Measurements from ENCODE around the gene ZBTB11. TPM values are rescaled to one million over a fixed set of nuclear protein-coding genes. Genes with fewer than 3 reads are reported as not detected.
A peak's percentile ranks its signal among the peaks of the same experiment; 100 is the strongest.

The ZBTB11 gene
- total and polyA plus RNA-seq, 2 of the 13 experiments (the other 11 are each of a cell fraction or from before 2014, with no cell fraction given): 5.9 to 18.1 TPM

DNA sequence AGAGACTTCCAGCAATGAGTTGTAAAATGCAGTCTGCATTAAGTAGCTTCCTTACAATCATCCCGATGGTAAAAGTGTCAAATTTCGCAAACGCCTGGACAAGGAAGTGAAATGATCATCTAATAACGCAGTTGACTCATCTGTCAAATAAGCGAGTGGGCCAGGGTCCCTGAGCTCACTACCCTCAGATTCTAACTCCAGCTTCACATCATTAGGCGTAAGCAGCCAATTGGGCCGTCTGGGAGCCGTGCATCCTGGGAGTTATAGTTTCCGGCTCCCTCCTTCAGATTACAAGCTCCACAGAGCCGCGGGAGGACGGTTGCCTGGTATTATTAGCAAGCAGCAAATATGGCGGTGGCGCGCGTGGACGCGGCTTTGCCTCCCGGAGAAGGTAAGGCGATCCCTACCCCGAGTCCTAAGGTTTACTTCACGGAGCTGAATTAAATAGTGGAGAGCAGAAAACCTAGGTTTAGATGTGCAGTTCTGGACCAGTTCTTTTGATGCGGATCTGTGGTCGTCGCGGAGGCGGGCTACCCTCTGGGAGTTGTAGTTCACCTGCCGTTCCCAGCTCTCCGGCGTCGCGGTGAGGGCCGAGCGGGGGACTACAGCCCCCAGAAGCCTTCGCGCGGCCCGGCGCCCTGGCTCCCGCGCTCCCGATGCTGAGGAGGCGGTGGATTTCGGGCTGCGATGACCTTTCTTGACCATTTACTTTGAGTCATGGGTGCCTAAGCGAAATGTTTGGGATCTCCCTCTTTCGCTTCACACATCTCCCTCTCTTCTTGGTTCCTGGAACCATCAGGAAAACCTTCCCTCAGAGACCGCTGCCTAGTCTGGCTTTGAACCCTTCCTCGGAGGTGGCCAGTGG, 47.6 kb upstream of the ZBTB11 start, which contains the start of gene CEP97 (continued):
- TF ChIP-seq ZNF703 (CRISPR knock-in tag; IDR thresholded peaks at IDR 0.05; ENCODE audit: borderline replicate concordance): no peak
- TF ChIP-seq, protein P1, sequence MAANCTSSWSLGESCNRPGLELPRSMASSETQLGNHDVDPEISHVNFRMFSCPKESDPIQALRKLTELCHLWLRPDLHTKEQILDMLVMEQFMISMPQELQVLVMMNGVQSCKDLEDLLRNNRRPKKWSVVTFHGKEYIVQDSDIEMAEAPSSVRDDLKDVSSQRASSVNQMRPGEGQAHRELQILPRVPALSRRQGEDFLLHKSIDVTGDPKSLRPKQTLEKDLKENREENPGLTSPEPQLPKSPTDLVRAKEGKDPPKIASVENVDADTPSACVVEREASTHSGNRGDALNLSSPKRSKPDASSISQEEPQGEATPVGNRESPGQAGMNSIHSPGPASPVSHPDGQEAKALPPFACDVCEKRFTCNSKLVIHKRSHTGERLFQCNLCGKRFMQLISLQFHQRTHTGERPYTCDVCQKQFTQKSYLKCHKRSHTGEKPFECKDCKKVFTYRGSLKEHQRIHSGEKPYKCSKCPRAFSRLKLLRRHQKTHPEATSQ (CRISPR knock-in tag; IDR thresholded peaks at IDR 0.05; ENCODE audit: borderline replicate concordance): peak; percentile 39; the same call in 1 of the 2 replicates
- no peak for TF ChIP-seq ZNF83 (CRISPR knock-in tag; IDR thresholded peaks at IDR 0.05; ENCODE audit: borderline replicate concordance)

DNA sequence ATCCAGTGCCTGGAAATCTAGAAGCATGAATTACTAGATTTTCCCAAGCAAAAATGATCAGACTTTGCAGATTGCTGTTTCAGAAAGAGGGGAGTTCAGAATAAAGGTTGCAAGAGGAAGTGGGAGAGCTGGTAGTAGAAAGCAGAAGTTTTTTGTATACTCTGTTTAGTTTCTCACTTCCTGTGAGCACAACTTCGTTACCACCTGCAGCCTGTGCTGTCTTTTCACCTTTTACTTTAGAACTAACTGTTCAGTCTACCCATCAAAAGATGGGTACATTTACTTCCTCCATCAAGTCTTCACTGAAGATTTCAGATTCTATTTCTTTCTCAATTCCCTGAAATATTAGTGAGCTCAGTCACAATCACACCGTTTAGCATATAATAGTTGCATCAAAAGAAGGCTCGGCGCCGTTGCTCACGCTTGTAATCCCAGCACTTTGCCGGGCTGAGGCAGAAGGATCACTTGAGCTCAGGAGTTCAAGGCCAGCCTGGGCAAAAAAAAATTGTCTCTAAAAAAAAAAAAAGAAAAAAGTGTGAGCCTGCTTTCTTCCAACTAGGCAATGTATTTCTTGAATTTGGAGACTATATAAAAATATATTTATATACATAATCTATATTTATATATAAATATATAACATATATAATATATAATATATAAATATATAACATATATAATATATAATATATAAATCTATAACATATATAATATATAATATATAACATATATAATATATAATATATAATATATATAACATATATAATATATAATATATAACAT, 45.7 kb upstream of the ZBTB11 start:
- FAIRE-seq: no peak
- intact Hi-C loops (cut with micrococcal nuclease; ENCODE audit: unreplicated experiment) (loop anchor here (5.0 kb wide), 1 partner anchor 55 kb away; the partner anchor contains the start of gene NXPE3), in situ Hi-C loops (cut with HindIII; ENCODE audit: extremely low pct_ligation_motif_present, low pct_unique_long_range_greater_than_20kb) (no loop called here)
- CTCF ChIA-PET (ENCODE audit: low intra/inter-chr PET ratio, low total read pairs): no interaction called here
- POLR2A ChIA-PET: no interaction called here
- no peak for ATAC-seq
- H2AFZ ChIP-seq (ENCODE audit: low read length): peak overlapping the region; percentile 80
- peak overlapping the region; percentile 11 for H3K27ac ChIP-seq (ENCODE audit: extremely low read length, insufficient read depth, low read length)
- H4K20me1 ChIP-seq (ENCODE audit: insufficient read depth, low read length): no peaks in the 10 kb centered on the region
- TF ChIP-seq ATAD3A (CRISPR knock-in tag; IDR thresholded peaks at IDR 0.05): no peak
- TF ChIP-seq RBM22 (optimal IDR thresholded peaks at IDR 0.05; ENCODE audit: low read length): no peak
- TF ChIP-seq RFX1 (IDR thresholded peaks at IDR 0.05): no peak
- no peak for TF ChIP-seq ZFAT (CRISPR knock-in tag; conservative IDR thresholded peaks at IDR 0.05)
- TF ChIP-seq, protein P2, sequence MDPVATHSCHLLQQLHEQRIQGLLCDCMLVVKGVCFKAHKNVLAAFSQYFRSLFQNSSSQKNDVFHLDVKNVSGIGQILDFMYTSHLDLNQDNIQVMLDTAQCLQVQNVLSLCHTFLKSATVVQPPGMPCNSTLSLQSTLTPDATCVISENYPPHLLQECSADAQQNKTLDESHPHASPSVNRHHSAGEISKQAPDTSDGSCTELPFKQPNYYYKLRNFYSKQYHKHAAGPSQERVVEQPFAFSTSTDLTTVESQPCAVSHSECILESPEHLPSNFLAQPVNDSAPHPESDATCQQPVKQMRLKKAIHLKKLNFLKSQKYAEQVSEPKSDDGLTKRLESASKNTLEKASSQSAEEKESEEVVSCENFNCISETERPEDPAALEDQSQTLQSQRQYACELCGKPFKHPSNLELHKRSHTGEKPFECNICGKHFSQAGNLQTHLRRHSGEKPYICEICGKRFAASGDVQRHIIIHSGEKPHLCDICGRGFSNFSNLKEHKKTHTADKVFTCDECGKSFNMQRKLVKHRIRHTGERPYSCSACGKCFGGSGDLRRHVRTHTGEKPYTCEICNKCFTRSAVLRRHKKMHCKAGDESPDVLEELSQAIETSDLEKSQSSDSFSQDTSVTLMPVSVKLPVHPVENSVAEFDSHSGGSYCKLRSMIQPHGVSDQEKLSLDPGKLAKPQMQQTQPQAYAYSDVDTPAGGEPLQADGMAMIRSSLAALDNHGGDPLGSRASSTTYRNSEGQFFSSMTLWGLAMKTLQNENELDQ (CRISPR knock-in tag; IDR thresholded peaks at IDR 0.05; ENCODE audit: borderline replicate concordance): no peak
- peak; percentile 76 for TF ChIP-seq ZNF629 (CRISPR knock-in tag; conservative IDR thresholded peaks at IDR 0.05)
- no peaks in the 10 kb centered on the region for H3K79me2 ChIP-seq (ENCODE audit: insufficient read depth, low read length)
- no TSS peak for BruUV-seq (replicated peaks)
- H3K36me3 ChIP-seq (replicated peaks in 1 of 2; ENCODE audit: control insufficient read depth in 1 of 2, insufficient read depth in 2 of 2, low read length in 2 of 2): no peaks in the 10 kb centered on the region
- no peaks in the 10 kb centered on the region; a peak in 1 of 5 replicates for H3K27me3 ChIP-seq (ENCODE audit: control insufficient read depth in 1 of 2, insufficient read depth in 2 of 2, low read length in 2 of 2)
- H3K9ac ChIP-seq (ENCODE audit: insufficient read depth, low read depth, low read length): no peak overlapping the region
- H3K4me2 ChIP-seq (ENCODE audit: low read depth, low read length): peak overlapping the region; percentile 8
- no peak for DNase-seq (ENCODE audit: low spot score)
- H3K4me3 ChIP-seq (replicated peaks in 1 of 3; ENCODE audit: insufficient read depth in 1 of 3, low read depth in 2 of 3, low read length in 3 of 3): no peak overlapping the region
- 32% methylated on average over 7 of the region's 7 CpGs for WGBS (ENCODE audit: low lambda C conversion rate)
- no peaks in the 10 kb centered on the region for H3K9me3 ChIP-seq (ENCODE audit: low read length)
- H3K4me1 ChIP-seq (ENCODE audit: insufficient read depth, low read length): peaks cover 39% of the 10 kb centered on the region

Measured in HepG2 (cell line).